ENCODE data around the gene WWOX. TPM values are rescaled to one million over a fixed set of nuclear protein-coding genes. Genes with fewer than 3 reads are reported as not detected.

WWOX gene
- total RNA-seq, 1 donor from 2014 or later, result 28.2 TPM

DNA sequence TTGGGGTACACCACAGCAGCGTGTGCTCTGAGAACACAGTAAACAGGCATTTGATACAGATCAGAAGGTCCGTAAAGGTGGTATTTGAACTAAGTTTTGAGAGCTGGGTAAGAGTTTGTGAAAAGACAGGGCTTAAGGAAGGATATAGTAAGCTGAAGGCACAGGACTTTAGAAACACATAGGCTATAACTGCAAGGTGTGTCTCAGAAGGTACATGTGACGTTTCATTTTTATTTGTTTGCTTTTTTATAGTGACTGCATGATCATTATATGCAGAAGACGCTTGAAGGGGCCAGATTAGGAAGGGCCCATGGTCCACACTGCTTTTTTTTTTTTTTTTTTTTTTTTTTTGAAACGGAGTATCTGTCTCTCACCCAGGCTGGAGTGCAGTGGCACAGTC is 644.6 kb downstream of the WWOX start:
- no peak for DNase-seq (ENCODE audit: extremely low spot score, unreplicated experiment)
- Mint-ChIP-seq H3K27ac (ENCODE audit: unreplicated experiment) (no peak overlapping the region), H3K9me3 (ENCODE audit: unreplicated experiment) (peaks cover 9% of the 10 kb centered on the region), H3K27me3 (ENCODE audit: unreplicated experiment) (no peaks in the 10 kb centered on the region), H3K4me1 (ENCODE audit: unreplicated experiment) (peaks cover 6% of the 10 kb centered on the region), H3K4me3 (ENCODE audit: unreplicated experiment) (no peak overlapping the region), H3K36me3 (ENCODE audit: unreplicated experiment) (no peaks in the 10 kb centered on the region)
- TF ChIP-seq, protein P1, sequence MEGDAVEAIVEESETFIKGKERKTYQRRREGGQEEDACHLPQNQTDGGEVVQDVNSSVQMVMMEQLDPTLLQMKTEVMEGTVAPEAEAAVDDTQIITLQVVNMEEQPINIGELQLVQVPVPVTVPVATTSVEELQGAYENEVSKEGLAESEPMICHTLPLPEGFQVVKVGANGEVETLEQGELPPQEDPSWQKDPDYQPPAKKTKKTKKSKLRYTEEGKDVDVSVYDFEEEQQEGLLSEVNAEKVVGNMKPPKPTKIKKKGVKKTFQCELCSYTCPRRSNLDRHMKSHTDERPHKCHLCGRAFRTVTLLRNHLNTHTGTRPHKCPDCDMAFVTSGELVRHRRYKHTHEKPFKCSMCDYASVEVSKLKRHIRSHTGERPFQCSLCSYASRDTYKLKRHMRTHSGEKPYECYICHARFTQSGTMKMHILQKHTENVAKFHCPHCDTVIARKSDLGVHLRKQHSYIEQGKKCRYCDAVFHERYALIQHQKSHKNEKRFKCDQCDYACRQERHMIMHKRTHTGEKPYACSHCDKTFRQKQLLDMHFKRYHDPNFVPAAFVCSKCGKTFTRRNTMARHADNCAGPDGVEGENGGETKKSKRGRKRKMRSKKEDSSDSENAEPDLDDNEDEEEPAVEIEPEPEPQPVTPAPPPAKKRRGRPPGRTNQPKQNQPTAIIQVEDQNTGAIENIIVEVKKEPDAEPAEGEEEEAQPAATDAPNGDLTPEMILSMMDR (IDR thresholded peaks at IDR 0.05), result no peak

- no peaks in the 10 kb centered on the region for H3K27me3 Mint-ChIP-seq (ENCODE audit: unreplicated experiment)
- H3K36me3 Mint-ChIP-seq (ENCODE audit: unreplicated experiment), result no peaks in the 10 kb centered on the region
- TF ChIP-seq, protein P1 (IDR thresholded peaks at IDR 0.05), result no peak
- peaks cover 9% of the 10 kb centered on the region for H3K9me3 Mint-ChIP-seq (ENCODE audit: unreplicated experiment)
- peaks cover 6% of the 10 kb centered on the region for H3K4me1 Mint-ChIP-seq (ENCODE audit: unreplicated experiment)
- no peak overlapping the region for H3K27ac Mint-ChIP-seq (ENCODE audit: unreplicated experiment)
- no peak overlapping the region for H3K4me3 Mint-ChIP-seq (ENCODE audit: unreplicated experiment)
- no peak for DNase-seq (ENCODE audit: extremely low spot score, unreplicated experiment)
Observed at GRCh38 chr16:78744796-78745107, 645.3 kb downstream of the WWOX start.

DNA sequence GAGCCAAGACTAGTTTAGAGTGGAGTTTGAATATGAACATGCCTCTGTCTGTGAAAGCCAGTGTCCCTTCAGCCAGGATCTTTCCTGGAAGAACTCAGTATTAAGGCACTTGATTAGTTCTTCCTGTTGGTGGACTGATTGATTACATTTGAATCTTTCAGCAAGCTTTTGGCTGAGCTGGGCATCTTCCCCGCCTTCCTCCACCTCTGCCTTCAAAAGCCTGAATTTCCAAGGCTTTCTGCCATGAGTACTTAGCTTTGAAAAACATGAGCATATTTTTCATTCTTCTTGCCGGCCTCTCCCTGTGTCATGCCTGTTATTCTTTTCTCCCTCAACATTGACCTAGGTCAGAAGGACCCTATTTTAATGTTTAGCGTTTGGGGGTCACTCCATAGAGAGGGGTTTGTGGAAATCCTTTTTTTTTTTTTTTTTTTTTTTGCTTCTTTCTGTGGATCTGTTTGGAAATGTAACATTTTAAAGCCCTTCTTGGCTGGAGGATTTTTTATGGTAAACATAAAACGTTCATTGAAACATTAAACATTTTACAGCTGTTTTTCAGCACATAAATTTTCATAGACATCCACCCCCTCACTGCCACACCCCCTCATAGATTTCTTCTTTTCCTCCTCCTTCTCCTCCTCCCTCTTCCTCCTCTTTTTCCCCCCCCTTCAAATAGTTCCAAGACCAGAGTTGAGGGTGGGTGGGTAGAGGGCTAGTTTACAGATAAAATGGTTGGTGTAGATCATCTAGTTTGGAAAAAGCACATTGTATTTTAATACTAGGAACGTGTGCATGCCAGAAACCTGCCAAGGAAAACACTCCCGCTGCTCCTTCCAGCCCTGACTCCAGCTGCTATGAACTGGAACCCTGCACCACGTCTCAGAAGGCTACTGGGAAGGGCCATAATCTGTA is 645.9 kb downstream of the WWOX start:
- peaks cover 6% of the 10 kb centered on the region for H3K4me1 Mint-ChIP-seq (ENCODE audit: unreplicated experiment)
- H3K9me3 Mint-ChIP-seq (ENCODE audit: unreplicated experiment), result peaks cover 9% of the 10 kb centered on the region
- no peak for DNase-seq (ENCODE audit: extremely low spot score, unreplicated experiment)
- no peaks in the 10 kb centered on the region for H3K27me3 Mint-ChIP-seq (ENCODE audit: unreplicated experiment)
- no peak overlapping the region for H3K4me3 Mint-ChIP-seq (ENCODE audit: unreplicated experiment)
- no peaks in the 10 kb centered on the region for H3K36me3 Mint-ChIP-seq (ENCODE audit: unreplicated experiment)
- TF ChIP-seq, protein P1 (IDR thresholded peaks at IDR 0.05), result no peak
- H3K27ac Mint-ChIP-seq (ENCODE audit: unreplicated experiment), result no peak overlapping the region

DNA sequence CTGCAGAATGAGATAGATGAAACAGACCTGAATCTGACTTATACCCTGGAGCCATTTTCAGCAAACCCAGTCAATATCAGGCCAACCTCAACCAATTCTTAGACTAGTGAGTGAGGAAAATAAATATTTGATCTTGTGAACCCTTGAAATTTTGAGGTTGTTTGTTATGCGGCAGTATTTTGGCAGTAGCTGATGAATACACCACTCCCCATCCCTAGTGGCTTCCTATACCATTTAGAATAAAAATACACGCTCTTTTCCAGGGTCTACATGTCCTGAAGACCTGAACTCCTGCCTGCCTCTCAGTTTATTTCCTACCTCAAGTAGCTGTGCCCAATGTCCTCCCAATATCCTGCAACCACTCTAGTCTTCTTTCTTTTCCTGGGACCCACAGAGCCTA is 647.3 kb downstream of the WWOX start:
- Mint-ChIP-seq H3K27me3 (ENCODE audit: unreplicated experiment) (no peaks in the 10 kb centered on the region), H3K4me1 (ENCODE audit: unreplicated experiment) (peaks cover 6% of the 10 kb centered on the region), H3K4me3 (ENCODE audit: unreplicated experiment) (no peak overlapping the region), H3K9me3 (ENCODE audit: unreplicated experiment) (peaks cover 14% of the 10 kb centered on the region), H3K27ac (ENCODE audit: unreplicated experiment) (no peak overlapping the region), H3K36me3 (ENCODE audit: unreplicated experiment) (no peaks in the 10 kb centered on the region)
- DNase-seq (ENCODE audit: extremely low spot score, unreplicated experiment), result no peak
- TF ChIP-seq, protein P1 (IDR thresholded peaks at IDR 0.05), result no peak

DNA sequence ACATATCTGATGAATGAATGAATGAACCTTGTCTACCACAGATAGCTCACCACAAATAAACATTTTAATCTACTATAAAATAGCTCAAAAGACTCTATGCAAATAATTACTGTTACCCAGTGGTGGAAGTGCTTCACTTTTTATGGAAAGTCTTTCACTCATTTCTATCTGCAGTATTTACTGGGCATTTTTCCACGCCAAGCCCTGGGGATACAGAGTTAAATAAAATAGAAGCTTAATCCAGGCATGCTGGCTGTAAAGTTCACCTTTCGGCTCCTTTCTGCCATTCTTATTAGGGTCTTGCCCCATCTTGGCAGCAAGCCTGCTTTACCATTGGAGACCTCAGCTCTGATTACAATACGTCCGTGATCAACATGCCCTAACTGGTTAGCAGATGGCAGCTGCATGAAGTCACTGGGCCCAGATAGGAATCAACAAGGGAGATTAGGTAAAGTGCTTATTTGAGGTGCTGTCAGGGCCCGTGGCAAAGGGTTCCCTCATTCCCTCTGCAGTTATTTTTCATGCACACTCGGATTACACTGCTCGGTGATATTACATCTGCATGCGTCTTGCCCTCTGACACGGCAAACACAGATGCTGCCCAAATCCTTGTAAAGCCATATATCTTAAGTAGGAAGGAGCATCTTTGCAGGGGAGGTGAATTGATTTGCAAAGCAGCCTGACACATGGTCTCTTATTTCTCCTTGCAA is 648.9 kb downstream of the WWOX start:
- Mint-ChIP-seq H3K4me3 (ENCODE audit: unreplicated experiment) (no peak overlapping the region), H3K27me3 (ENCODE audit: unreplicated experiment) (no peaks in the 10 kb centered on the region), H3K36me3 (ENCODE audit: unreplicated experiment) (no peaks in the 10 kb centered on the region), H3K27ac (ENCODE audit: unreplicated experiment) (no peak overlapping the region), H3K4me1 (ENCODE audit: unreplicated experiment) (peaks cover 6% of the 10 kb centered on the region), H3K9me3 (ENCODE audit: unreplicated experiment) (peaks cover 9% of the 10 kb centered on the region)
- TF ChIP-seq, protein P1 (IDR thresholded peaks at IDR 0.05), result no peak
- DNase-seq (ENCODE audit: extremely low spot score, unreplicated experiment), result no peak
